HG02981 (cell line): ENCODE measurements around the gene UNC45A.

Experiments used
- ATAC-seq: cut with Tn5 transposase; IDR thresholded peaks from one replicate; pipeline ENCODE4 v1.9.1; 2021; ENCODE audit warnings: mild to moderate bottlenecking, moderate library complexity; ENCODE audit not compliant: unreplicated experiment

The UNC45A gene

DNA sequence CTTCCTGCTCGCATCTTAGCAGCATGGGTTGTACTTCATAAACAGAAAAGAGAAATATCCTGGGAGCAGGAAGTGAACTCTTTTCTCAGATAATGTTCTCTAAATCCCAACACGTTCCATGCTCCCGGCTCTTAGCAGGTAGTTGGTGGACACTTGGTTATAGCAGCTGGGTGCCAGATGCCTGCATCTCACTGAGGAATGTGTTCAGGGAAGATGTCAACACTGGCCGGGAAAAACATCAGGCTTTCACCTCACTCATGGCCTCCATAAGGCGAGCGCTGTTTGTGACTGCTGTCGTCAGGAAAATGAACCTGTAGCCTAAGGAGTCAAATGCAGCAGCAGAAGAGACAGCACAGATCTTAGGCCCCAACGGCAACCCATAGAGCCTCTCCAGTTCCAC is 63.7 kb downstream of the UNC45A start:
- no peak for ATAC-seq

DNA sequence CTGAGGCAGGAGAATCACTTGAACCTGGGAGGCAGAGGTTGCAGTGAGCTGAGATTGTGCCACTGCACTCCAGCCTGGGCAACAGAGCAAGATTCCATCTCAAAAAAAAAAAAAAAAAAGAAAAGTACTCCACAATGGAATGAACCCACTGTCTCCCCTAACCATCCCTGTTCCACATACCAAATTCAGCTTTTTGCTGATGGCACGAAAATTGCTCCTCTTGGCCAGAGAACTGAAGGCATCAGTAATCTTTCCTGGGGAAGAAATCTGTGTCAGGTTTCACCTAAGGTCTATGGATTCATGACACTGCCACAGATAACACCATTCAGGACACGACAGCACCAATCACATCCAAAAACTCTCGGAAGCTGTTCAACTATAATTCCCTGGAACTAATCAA is 66.1 kb downstream of the UNC45A start:
- ATAC-seq: no peak
